ENCODE results near the gene AP2S1.

- TF ChIP-seq MAZ (IDR thresholded peaks at IDR 0.05; ENCODE audit: borderline replicate concordance, low read depth, low read length) (0 out of 2 replicates have a peak, but pooled peaks have one; percentile 22), CTCF (IDR thresholded peaks at IDR 0.05) (no peak), CEBPB (IDR thresholded peaks at IDR 0.05) (no peak), RFX5 (IDR thresholded peaks at IDR 0.05) (no peak), ZSCAN20 (CRISPR knock-in tag; IDR thresholded peaks at IDR 0.05) (no peak), MAX (IDR thresholded peaks at IDR 0.05) (no peak), EP300 (IDR thresholded peaks at IDR 0.05) (peak in 1 of 2 experiments; percentile 4; a peak in 1 of 5 replicates), HOXB5 (CRISPR knock-in tag; IDR thresholded peaks at IDR 0.05) (no peak), JUN (IDR thresholded peaks at IDR 0.05) (peak in 1 of 2 experiments; percentile 92; a peak in 4 of 5 replicates)
Measured at GRCh38 chr19:46860846-46861690, 10.4 kb upstream of the AP2S1 start, which contains the start of gene ARHGAP35.

All from A549 (cell line).